Keratinocyte (primary cell): ENCODE data around the gene ATP9B. TPM values are rescaled to one million over a fixed set of nuclear protein-coding genes. Genes with fewer than 3 reads are reported as not detected.

Experiments
- DNase-seq: peaks from one replicate; pipeline ENCODE4 v3.0.0-alpha.2; 2011; ENCODE audit warnings: low read depth, missing footprints, low spot score
- FAIRE-seq: peaks from 2 replicates; lab custom pipeline; 2011; peaks lifted over from hg19 to GRCh38; lab: Jason Lieb, UNC
- H2AFZ ChIP-seq: 2 replicates; pipeline ENCODE4 v1.6.0; 2012; ENCODE audit warnings: low read length, control low read depth, inconsistent platforms; ENCODE audit not compliant: control insufficient read depth
- H3K27ac ChIP-seq: 2 replicates; pipeline ENCODE4 v1.5.1; 2011; ENCODE audit warnings: low read length; ENCODE audit not compliant: control insufficient read depth, insufficient read depth
- H3K27me3 ChIP-seq: 3 replicates; pipeline ENCODE4 v1.6.0; 2011; ENCODE audit warnings: low read length; ENCODE audit not compliant: control insufficient read depth, insufficient read depth; ENCODE audit errors: extremely low read depth
- H3K36me3 ChIP-seq, 2 experiments: 2 replicates in 1 of 2; 3 replicates in 1 of 2; pipeline ENCODE4 v1.5.1; 2011; ENCODE audit warnings: low read length in 2 of 2, mild to moderate bottlenecking in 1 of 2; ENCODE audit not compliant: control insufficient read depth in 2 of 2, insufficient read depth in 2 of 2; ENCODE audit errors: extremely low read depth in 1 of 2
- H3K4me1 ChIP-seq: 3 replicates; pipeline ENCODE4 v1.5.1; 2011; ENCODE audit warnings: low read length; ENCODE audit not compliant: control insufficient read depth, insufficient read depth; ENCODE audit errors: extremely low read depth
- H3K4me2 ChIP-seq: 3 replicates; pipeline ENCODE4 v1.6.0; 2011; ENCODE audit warnings: low read depth, low read length; ENCODE audit not compliant: control insufficient read depth, insufficient read depth; ENCODE audit errors: extremely low read depth
- H3K4me3 ChIP-seq, 3 experiments: fragments of 200-600 bp in 1 of 3; sonication (generic) in 1 of 3; 2 replicates in 2 of 3; 3 replicates in 1 of 3; pipeline ENCODE4 v1.5.1; 2011 to 2016; ENCODE audit warnings: low read length in 3 of 3, mild to moderate bottlenecking in 3 of 3, control low read depth in 2 of 3, inconsistent platforms in 1 of 3, low read depth in 1 of 3, mixed read lengths in 1 of 3, mixed run types in 1 of 3, moderate library complexity in 1 of 3; ENCODE audit not compliant: control insufficient read depth in 2 of 3, insufficient read depth in 2 of 3; ENCODE audit errors: extremely low read depth in 1 of 3
- H3K79me2 ChIP-seq: 2 replicates; pipeline ENCODE4 v1.6.0; 2012; ENCODE audit warnings: low read length; ENCODE audit not compliant: control insufficient read depth, insufficient read depth
- H3K9ac ChIP-seq: 3 replicates; pipeline ENCODE4 v1.6.0; 2011; ENCODE audit warnings: low read length; ENCODE audit not compliant: control insufficient read depth, insufficient read depth; ENCODE audit errors: extremely low read depth
- H3K9me1 ChIP-seq: 3 replicates; pipeline ENCODE4 v1.6.0; 2011; ENCODE audit warnings: low read length; ENCODE audit not compliant: control insufficient read depth, insufficient read depth; ENCODE audit errors: extremely low read depth
- H3K9me3 ChIP-seq: 2 replicates; pipeline ENCODE4 v1.5.1; 2012; ENCODE audit warnings: low read depth, low read length; ENCODE audit not compliant: control insufficient read depth
- H4K20me1 ChIP-seq: 3 replicates; pipeline ENCODE4 v1.6.0; 2011; ENCODE audit warnings: low read length; ENCODE audit not compliant: control insufficient read depth, insufficient read depth; ENCODE audit errors: extremely low read depth
- EZH2 ChIP-seq: IDR thresholded peaks from one replicate; pipeline ENCODE4 v1.6.1; 2012; ENCODE audit warnings: inconsistent platforms, mild to moderate bottlenecking, low read length, moderate library complexity
- dilution Hi-C: fragments of 300-500 bp; cut with MboI; formaldehyde crosslinking; loops from one replicate; pipeline ENCODE4 v1.7.0; 2020; ENCODE audit warnings: low sequenced_read_pairs; ENCODE audit not compliant: extremely low pct_ligation_motif_present
- polyA plus RNA-seq, 5 experiments: library from polyadenylated mRNA; depleted of rRNA in 3 of 5; stranded (reverse) in 3 of 5; stranded (forward) in 1 of 5; unstranded in 1 of 5; fragments of >200 nt; gene quantifications; 1 replicate in 1 of 5; 2 replicates in 3 of 5; 3 replicates in 1 of 5; pipeline versions ENCODE4 v1.2.1 to v1.2.3, GENCODE V29; 2011 to 2012; ENCODE audit warnings: missing spikeins in 2 of 5, low read depth in 1 of 5, low replicate concordance in 1 of 5
- TF ChIP-seq, protein P1 (sequence below), 3 experiments: IDR thresholded peaks in 1 of 3; conservative IDR thresholded peaks in 1 of 3; optimal IDR thresholded peaks in 1 of 3; 2 replicates in 2 of 3; 3 replicates in 1 of 3; pipeline versions ENCODE3 to v1.5.1; 2011; ENCODE audit warnings: low read length in 3 of 3, mild to moderate bottlenecking in 3 of 3, moderate library complexity in 2 of 3, control low read depth in 1 of 3, inconsistent platforms in 1 of 3; ENCODE audit not compliant: insufficient read depth in 2 of 3; ENCODE audit errors: extremely low read depth in 1 of 3

ATP9B gene
- polyA plus RNA-seq, 1 donor (not counting 4 experiments of a cell fraction or from before 2014, with no cell fraction given): 16.1 TPM

DNA sequence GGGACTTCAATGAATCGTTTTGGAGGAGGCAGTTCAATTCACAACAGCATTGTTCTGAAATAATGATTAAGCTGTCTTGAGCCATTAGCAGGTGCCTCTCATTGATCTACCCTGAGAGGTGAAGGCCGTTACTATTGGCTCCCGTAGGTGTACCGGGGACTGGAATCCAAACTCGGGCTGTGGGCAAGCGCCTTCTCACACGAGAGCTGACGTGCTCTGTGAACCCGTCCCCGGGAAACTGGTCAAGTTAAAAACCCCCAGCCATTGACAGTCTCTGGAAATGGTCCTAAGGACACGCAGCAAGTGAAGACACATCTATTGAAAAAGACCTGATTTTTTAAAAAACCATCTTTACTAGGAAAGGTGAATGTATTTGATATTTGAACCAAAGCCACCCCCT, 318.4 kb downstream of the ATP9B start:
- dilution Hi-C loops: no loop called here
- H4K20me1 ChIP-seq: no peaks in the 10 kb centered on the region
- no peak for TF ChIP-seq EZH2
- TF ChIP-seq, protein P1, sequence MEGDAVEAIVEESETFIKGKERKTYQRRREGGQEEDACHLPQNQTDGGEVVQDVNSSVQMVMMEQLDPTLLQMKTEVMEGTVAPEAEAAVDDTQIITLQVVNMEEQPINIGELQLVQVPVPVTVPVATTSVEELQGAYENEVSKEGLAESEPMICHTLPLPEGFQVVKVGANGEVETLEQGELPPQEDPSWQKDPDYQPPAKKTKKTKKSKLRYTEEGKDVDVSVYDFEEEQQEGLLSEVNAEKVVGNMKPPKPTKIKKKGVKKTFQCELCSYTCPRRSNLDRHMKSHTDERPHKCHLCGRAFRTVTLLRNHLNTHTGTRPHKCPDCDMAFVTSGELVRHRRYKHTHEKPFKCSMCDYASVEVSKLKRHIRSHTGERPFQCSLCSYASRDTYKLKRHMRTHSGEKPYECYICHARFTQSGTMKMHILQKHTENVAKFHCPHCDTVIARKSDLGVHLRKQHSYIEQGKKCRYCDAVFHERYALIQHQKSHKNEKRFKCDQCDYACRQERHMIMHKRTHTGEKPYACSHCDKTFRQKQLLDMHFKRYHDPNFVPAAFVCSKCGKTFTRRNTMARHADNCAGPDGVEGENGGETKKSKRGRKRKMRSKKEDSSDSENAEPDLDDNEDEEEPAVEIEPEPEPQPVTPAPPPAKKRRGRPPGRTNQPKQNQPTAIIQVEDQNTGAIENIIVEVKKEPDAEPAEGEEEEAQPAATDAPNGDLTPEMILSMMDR (optimal IDR thresholded peaks at IDR 0.05 in 1 of 3, IDR thresholded peaks at IDR 0.05 in 1 of 3, conservative IDR thresholded peaks at IDR 0.05 in 1 of 3; ENCODE audit: extremely low read depth in 1 of 3, insufficient read depth in 2 of 3, low read length in 3 of 3): no peak
- DNase-seq: no peak
- H3K9me3 ChIP-seq: no peaks in the 10 kb centered on the region
- H3K36me3 ChIP-seq: no peaks in the 10 kb centered on the region
- H3K9me1 ChIP-seq: peaks cover 2% of the 10 kb centered on the region
- no peak overlapping the region for H3K4me3 ChIP-seq
- no peak overlapping the region for H2AFZ ChIP-seq
- no peak overlapping the region for H3K27ac ChIP-seq
- no peak overlapping the region for H3K4me2 ChIP-seq
- H3K27me3 ChIP-seq: peaks cover 37% of the 10 kb centered on the region
- H3K4me1 ChIP-seq: no peaks in the 10 kb centered on the region
- no peak overlapping the region for H3K9ac ChIP-seq
- no peaks in the 10 kb centered on the region for H3K79me2 ChIP-seq
- no peak for FAIRE-seq

DNA sequence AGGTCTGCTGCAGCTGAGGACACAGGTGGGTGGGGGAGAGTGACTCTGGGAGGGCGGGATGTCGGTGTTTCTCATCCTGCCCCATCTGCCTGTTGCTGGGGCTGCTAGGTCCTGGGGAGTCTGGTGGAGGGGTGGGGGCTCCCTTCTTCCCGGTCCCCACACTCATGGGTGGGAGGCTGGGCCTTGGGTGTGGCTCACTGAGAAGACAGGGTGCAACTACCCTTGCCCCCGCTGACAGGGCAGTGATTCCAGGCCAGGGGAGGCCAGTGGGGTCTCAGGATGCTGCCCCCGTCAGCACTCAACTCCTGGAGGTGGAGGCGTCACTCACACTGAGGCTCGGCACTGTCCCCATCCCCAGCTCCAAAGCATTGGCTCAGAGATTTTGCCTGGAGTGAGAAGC, 318.8 kb downstream of the ATP9B start:
- no peak overlapping the region for H2AFZ ChIP-seq
- peaks cover 2% of the 10 kb centered on the region for H3K9me1 ChIP-seq
- H3K79me2 ChIP-seq: no peaks in the 10 kb centered on the region
- no peaks in the 10 kb centered on the region for H3K4me1 ChIP-seq
- no peaks in the 10 kb centered on the region for H3K9me3 ChIP-seq
- no peak overlapping the region for H3K27ac ChIP-seq
- no peaks in the 10 kb centered on the region for H3K36me3 ChIP-seq
- H3K4me2 ChIP-seq: no peak overlapping the region
- peaks cover 41% of the 10 kb centered on the region for H3K27me3 ChIP-seq
- no peak for TF ChIP-seq EZH2
- TF ChIP-seq, protein P1 (optimal IDR thresholded peaks at IDR 0.05 in 1 of 3, IDR thresholded peaks at IDR 0.05 in 1 of 3, conservative IDR thresholded peaks at IDR 0.05 in 1 of 3; ENCODE audit: extremely low read depth in 1 of 3, insufficient read depth in 2 of 3, low read length in 3 of 3): no peak
- no peak overlapping the region for H3K9ac ChIP-seq
- dilution Hi-C loops: no loop called here
- no peak for FAIRE-seq
- DNase-seq: no peak
- no peaks in the 10 kb centered on the region for H4K20me1 ChIP-seq
- H3K4me3 ChIP-seq: no peak overlapping the region
